Renal cortical epithelial cell (primary cell): Measurements from ENCODE around the gene MINDY2. TPM values are rescaled to one million over a fixed set of nuclear protein-coding genes. Genes with fewer than 3 reads are reported as not detected.
"Not testable (repeated sequence)": the region's sequence is repeated elsewhere in the genome, so short reads cannot be mapped to it uniquely, and the experiment has no call there.

Experiments
- DNase-seq: peaks from one replicate; pipeline ENCODE4 v3.0.0-alpha.2; 2011; ENCODE audit warnings: low read depth
- total RNA-seq: library from RNA; depleted of rRNA; stranded (reverse); fragments of >200 nt; gene quantifications from 2 replicates; pipeline ENCODE4 v1.2.3, GENCODE V29; 2014

Gene MINDY2
- total RNA-seq, 1 donor from 2014 or later, result 48.3 TPM

GRCh38 chr15:58877999-58878825 lies 107.1 kb downstream of the MINDY2 start:
- no peak for DNase-seq

- no peak for DNase-seq
Measured at GRCh38 chr15:58880320-58880719, 109.2 kb downstream of the MINDY2 start.

- DNase-seq, result no peak
Measured at GRCh38 chr15:58882243-58882642, 111.1 kb downstream of the MINDY2 start.

GRCh38 chr15:58883926-58884325 lies 112.8 kb downstream of the MINDY2 start:
- not testable (repeated sequence) for DNase-seq

- no peak for DNase-seq
Measured at GRCh38 chr15:58886921-58887320, 115.8 kb downstream of the MINDY2 start.

- peak; percentile 51 for DNase-seq
Measured at GRCh38 chr15:58889363-58889762, 118.3 kb downstream of the MINDY2 start.

GRCh38 chr15:58898150-58898680 lies 127.1 kb downstream of the MINDY2 start:
- no peak for DNase-seq

- DNase-seq, result no peak
Measured at GRCh38 chr15:58900631-58901030, 129.5 kb downstream of the MINDY2 start.

- DNase-seq, result no peak
Measured at GRCh38 chr15:58908550-58909309, 137.6 kb downstream of the MINDY2 start.

- DNase-seq, result no peak
Measured at GRCh38 chr15:58909616-58910015, 138.5 kb downstream of the MINDY2 start.

GRCh38 chr15:58910456-58910855 lies 139.4 kb downstream of the MINDY2 start:
- no peak for DNase-seq

Other genes with a start within 250 kb of the MINDY2 start
- 214 and 540 TPM in 2 replicates for gene ADAM10, start 21.6 kb upstream of the MINDY2 start, total RNA-seq
- 37.5 and 124 TPM in 2 replicates for gene SLTM, start 162.4 kb downstream of the MINDY2 start, total RNA-seq
- 11.3 and 39.6 TPM in 2 replicates for gene RNF111, start 216.4 kb downstream of the MINDY2 start, total RNA-seq